Breast epithelium (tissue), 3 donors: Measurements from ENCODE around the gene UBTD1.

ENCODE experiments used
- CTCF ChIP-seq, 3 donors: fragments of 450-650 bp; IDR thresholded peaks; one replicate each; pipeline ENCODE4 v1.5.1; 2016 to 2017; ENCODE audit warnings: antibody characterized with exemption in 3 of 3, mild to moderate bottlenecking in 3 of 3, moderate library complexity in 3 of 3
- POLR2A ChIP-seq: fragments of 450-650 bp; IDR thresholded peaks from one replicate; pipeline ENCODE4 v1.6.1; 2016; ENCODE audit warnings: antibody characterized with exemption, mild to moderate bottlenecking, moderate library complexity
- POLR2AphosphoS5 ChIP-seq, 3 donors: sonication (generic); formaldehyde crosslinking; IDR thresholded peaks; one replicate each; pipeline ENCODE4 v1.6.1; 2017; ENCODE audit warnings: antibody characterized with exemption in 3 of 3

GRCh38 chr10:97590748-97591495 lies 92.2 kb downstream of the UBTD1 start:
- TF ChIP-seq CTCF (IDR thresholded peaks at IDR 0.05) (no peak), POLR2AphosphoS5 (IDR thresholded peaks at IDR 0.05) (no peak), POLR2A (no peak)
